K562 (cell line): ENCODE results near the gene KCNH3. TPM values are rescaled to one million over a fixed set of nuclear protein-coding genes. Genes with fewer than 3 reads are reported as not detected.

Experiments used
- ATAC-seq: fragments of 200-7000 bp; cut with Tn5 transposase; 3 replicates; pipeline ENCODE4 v1.9.1; 2020; ENCODE audit warnings: moderate library complexity
- BruUV-seq: library from RNA; stranded (reverse); fragments of 400-500 nt; replicated peaks from 2 replicates; lab custom pipeline; 2021; lab: Mats Ljungman, UMichigan
- CTCF ChIA-PET: fragments of 300-600 bp; formaldehyde crosslinking; extraction: SDS; loops from one replicate; lab custom pipeline; 2021; ENCODE audit warnings: low intra/inter-chr PET ratio; lab: Yijun Ruan, JAX
- POLR2A ChIA-PET: fragments of 300-600, 350-650 bp; sonication (Branson Sonifier 250); formaldehyde crosslinking; extraction: SDS; loops from one replicate; lab custom pipeline; 2021; ENCODE audit warnings: antibody characterized with exemption, inconsistent platforms; lab: Yijun Ruan, JAX
- DNase-seq, 4 experiments: peaks; one replicate each; pipeline versions ENCODE4 v3.0.0 to v3.0.0-alpha.2; 2011 to 2018; ENCODE audit warnings: low spot score in 3 of 4, mixed read lengths in 3 of 4; ENCODE audit errors: extremely low read depth in 1 of 4
- FAIRE-seq: peaks from 2 replicates; lab custom pipeline; 2011; peaks lifted over from hg19 to GRCh38; lab: Jason Lieb, UNC
- H2AFZ ChIP-seq: 2 replicates; pipeline ENCODE4 v1.6.0; 2011; ENCODE audit warnings: low read depth, low read length, control low read depth, inconsistent platforms
- H3K27ac ChIP-seq: fragments of 200-600 bp; 3 replicates; pipeline ENCODE4 v1.8.0; 2011; ENCODE audit warnings: low read depth, mild to moderate bottlenecking, control low read depth, inconsistent platforms, low read length, moderate library complexity, mixed read lengths; ENCODE audit errors: extremely low read depth
- H3K27me3 ChIP-seq, 2 experiments: fragments of 300-600 bp in 1 of 2; 2 replicates in 1 of 2; 3 replicates in 1 of 2; pipeline versions ENCODE4 v1.6.0 to v1.8.0; 2011; ENCODE audit warnings: inconsistent platforms in 2 of 2, low read length in 2 of 2, mild to moderate bottlenecking in 1 of 2, mixed read lengths in 1 of 2, moderate library complexity in 1 of 2; ENCODE audit not compliant: control insufficient read depth in 2 of 2, insufficient read depth in 2 of 2
- H3K36me3 ChIP-seq: fragments of 300-600 bp; 3 replicates; pipeline ENCODE4 v1.8.0; 2011; ENCODE audit warnings: mild to moderate bottlenecking, low read length, inconsistent platforms; ENCODE audit not compliant: control insufficient read depth, insufficient read depth
- H3K4me1 ChIP-seq, 2 experiments: fragments of 200-600 bp in 1 of 2; replicated peaks in 1 of 2; 2 replicates in 1 of 2; 3 replicates in 1 of 2; pipeline versions ENCODE4 v1.5.1 to v1.8.0; 2011; ENCODE audit warnings: inconsistent platforms in 2 of 2, low read length in 2 of 2, mild to moderate bottlenecking in 1 of 2, mixed read lengths in 1 of 2, moderate library complexity in 1 of 2; ENCODE audit not compliant: control insufficient read depth in 2 of 2, insufficient read depth in 2 of 2
- H3K4me2 ChIP-seq: 2 replicates; pipeline ENCODE4 v1.6.1; 2011; ENCODE audit warnings: low read length, control low read depth, inconsistent platforms, mixed read lengths; ENCODE audit not compliant: insufficient read depth
- H3K4me3 ChIP-seq: fragments of 200-600 bp; sonication (generic), shearing (Covaris generic); 2 replicates; pipeline ENCODE4 v1.5.1; 2016; ENCODE audit warnings: control low read depth, inconsistent platforms
- H3K79me2 ChIP-seq: fragments of 200-600 bp; 3 replicates; pipeline ENCODE4 v1.8.0; 2011; ENCODE audit warnings: low read length, inconsistent platforms; ENCODE audit not compliant: control insufficient read depth, insufficient read depth
- H3K9ac ChIP-seq, 2 experiments: 2 replicates each; pipeline versions ENCODE4 v1.6.0 to v1.6.1; 2011; ENCODE audit warnings: low read depth in 2 of 2, low read length in 2 of 2, control low read depth in 1 of 2, inconsistent platforms in 1 of 2, mild to moderate bottlenecking in 1 of 2, mixed read lengths in 1 of 2; ENCODE audit not compliant: insufficient read depth in 1 of 2
- H3K9me1 ChIP-seq: one replicate; pipeline ENCODE4 v1.6.0; 2011; ENCODE audit warnings: inconsistent platforms, mild to moderate bottlenecking, low read length, moderate library complexity; ENCODE audit not compliant: control insufficient read depth, insufficient read depth
- H3K9me3 ChIP-seq: replicated peaks from 2 replicates; pipeline ENCODE4 v1.5.1; 2011; ENCODE audit warnings: low read depth, low read length, inconsistent platforms; ENCODE audit not compliant: control insufficient read depth, insufficient read depth
- H4K20me1 ChIP-seq: replicated peaks from 2 replicates; pipeline ENCODE4 v1.6.1; 2011; ENCODE audit warnings: low read length, inconsistent platforms, mixed read lengths; ENCODE audit not compliant: control insufficient read depth, insufficient read depth
- GATAD2B ChIP-seq: fragments of 450-650 bp; IDR thresholded peaks from 2 replicates; pipeline ENCODE4 v1.6.1; 2017; ENCODE audit warnings: mild to moderate bottlenecking, borderline replicate concordance
- HIVEP1 ChIP-seq: fragments of 250-450 bp; sonication (Bioruptor Pico); IDR thresholded peaks from 2 replicates; pipeline ENCODE4 v1.4.0; 2020; ENCODE audit warnings: mild to moderate bottlenecking
- JUNB ChIP-seq: fragments of 450-650 bp; formaldehyde crosslinking; conservative IDR thresholded peaks from 2 replicates; pipeline ENCODE4 v1.4.0; 2020; ENCODE audit warnings: mild to moderate bottlenecking
- NCOA4 ChIP-seq: fragments of 450-650 bp; IDR thresholded peaks from 2 replicates; pipeline ENCODE4 v1.6.1; 2018; ENCODE audit warnings: mild to moderate bottlenecking; ENCODE audit not compliant: partially characterized antibody
- NFIC ChIP-seq: fragments of 450-650 bp; IDR thresholded peaks from 2 replicates; pipeline ENCODE4 v1.6.1; 2017; ENCODE audit warnings: mild to moderate bottlenecking, inconsistent platforms
- NR3C1 ChIP-seq: sonication (generic); formaldehyde crosslinking; IDR thresholded peaks from 2 replicates; pipeline ENCODE4 v1.8.1; 2022; ENCODE audit warnings: missing genetic modification reagents
- TFAM ChIP-seq: fragments of 250-450 bp; sonication (Bioruptor Pico); conservative IDR thresholded peaks from 2 replicates; pipeline ENCODE4 v1.5.0; 2021; ENCODE audit warnings: mild to moderate bottlenecking, moderate library complexity
- ZBTB33 ChIP-seq: sonication (generic); formaldehyde crosslinking; IDR thresholded peaks from 2 replicates; pipeline ENCODE4 v1.8.1; 2023; ENCODE audit warnings: mild to moderate bottlenecking, missing genetic modification reagents
- ZHX1 ChIP-seq: fragments of 150-350 bp; conservative IDR thresholded peaks from 2 replicates; pipeline ENCODE4 v1.6.1; 2014; ENCODE audit warnings: low read length
- ZNF146 ChIP-seq: IDR thresholded peaks from one replicate; pipeline ENCODE4 v1.6.1; 2018; ENCODE audit warnings: missing compliant biosample characterization; ENCODE audit not compliant: unreplicated experiment
- WGBS: fragments of 100-300 bp; shearing (Covaris generic); methylation state at CpG from one replicate; pipeline ENCODE4 v1.1.6; 2016; ENCODE audit warnings: low coverage, mixed read lengths; ENCODE audit not compliant: insufficient coverage; ENCODE audit errors: missing lambda C conversion rate; 5-methylcytosine and 5-hydroxymethylcytosine counted together
- in situ Hi-C: fragments of 300-500 bp; cut with MboI; formaldehyde crosslinking; loops from 4 replicates; pipeline ENCODE4 v1.15.0; 2018; ENCODE audit warnings: inconsistent platforms, mixed read lengths
- intact Hi-C: fragments of 100-400 bp; cut with micrococcal nuclease; formaldehyde crosslinking; loops from 2 replicates; pipeline ENCODE4 v1.14.2; 2022
- polyA plus RNA-seq, 8 experiments: library from polyadenylated mRNA; depleted of rRNA in 4 of 8; stranded (reverse) in 5 of 8; unstranded in 3 of 8; fragments of >200 nt; fragmentation: Nextera tagmentation in 2 of 8; fragmentation: Illumina TruSeq in 1 of 8; extraction: Ambion mirVana in 2 of 8; extraction: Trizol in 1 of 8; gene quantifications; 2 replicates each; pipeline versions ENCODE4 v1.2.1 to v1.2.3, GENCODE V29; 2011 to 2014; ENCODE audit warnings: inconsistent platforms in 1 of 8, missing spikeins in 1 of 8
- total RNA-seq, 7 experiments: library from RNA; depleted of rRNA in 6 of 7; stranded (reverse); fragments of >200 nt in 6 of 7; fragmentation: Illumina TruSeq in 2 of 7; extraction: Trizol in 2 of 7; gene quantifications; 2 replicates each; pipeline versions ENCODE4 v1.2.1 to v1.2.3, GENCODE V29; 2011 to 2021; ENCODE audit warnings: low replicate concordance in 1 of 7
- TF ChIP-seq, protein P1 (sequence below): fragments of 250-450 bp; sonication (Bioruptor Pico); IDR thresholded peaks from 2 replicates; pipeline ENCODE4 v1.4.0; 2020; ENCODE audit warnings: borderline replicate concordance
- TF ChIP-seq, protein P2 (sequence below): fragments of 450-650 bp; conservative IDR thresholded peaks from 2 replicates; pipeline ENCODE4 v1.6.1; 2016; ENCODE audit warnings: missing genetic modification characterization, low read depth, mild to moderate bottlenecking, missing compliant biosample characterization, moderate library complexity
- TF ChIP-seq, protein P3 (sequence below): IDR thresholded peaks from 2 replicates; pipeline ENCODE4 v1.6.1; 2011; ENCODE audit not compliant: insufficient read length; ENCODE audit errors: extremely low read depth

The KCNH3 gene
- total and polyA plus RNA-seq, 9 of the 15 experiments (the other 6 are each of a cell fraction or from before 2014, with no cell fraction given), result 0.01 to 0.09 TPM; not detected in 7

GRCh38 chr12:49562233-49562632 is 23.4 kb downstream of the KCNH3 start:
- no peak for ATAC-seq
- no peaks in the 10 kb centered on the region for H3K27me3 ChIP-seq
- H3K9me3 ChIP-seq, result no peaks in the 10 kb centered on the region
- H3K79me2 ChIP-seq, result peaks cover 11% of the 10 kb centered on the region
- no peaks in the 10 kb centered on the region for H4K20me1 ChIP-seq
- in situ Hi-C loops, result no loop called here
- WGBS, result 85% methylated on average over 6 of the region's 6 CpGs
- BruUV-seq, result no TSS peak
- H3K4me3 ChIP-seq, result no peak overlapping the region
- intact Hi-C loops, result no loop called here
- POLR2A ChIA-PET, result interaction anchor here (1.0 to 2.3 kb wide), 5 partner anchors 8 to 16 kb away, joined by 3 to 10 read pairs (median 3); no protein-coding TSS in a partner anchor
- no peak for FAIRE-seq
- H3K4me2 ChIP-seq, result no peak overlapping the region
- no peaks in the 10 kb centered on the region for H3K9me1 ChIP-seq
- CTCF ChIA-PET, result no interaction called here
- peaks cover 5 to 16% of the 10 kb centered on the region in 2 experiments; a peak in 3 of 5 replicates for H3K4me1 ChIP-seq
- H3K36me3 ChIP-seq, result peaks cover 89% of the 10 kb centered on the region; the same call in 2 of the 3 replicates
- DNase-seq, result no peak
- no peak overlapping the region for H3K9ac ChIP-seq
- H3K27ac ChIP-seq, result no peak overlapping the region
- no peak overlapping the region for H2AFZ ChIP-seq
- TF ChIP-seq, protein P1, sequence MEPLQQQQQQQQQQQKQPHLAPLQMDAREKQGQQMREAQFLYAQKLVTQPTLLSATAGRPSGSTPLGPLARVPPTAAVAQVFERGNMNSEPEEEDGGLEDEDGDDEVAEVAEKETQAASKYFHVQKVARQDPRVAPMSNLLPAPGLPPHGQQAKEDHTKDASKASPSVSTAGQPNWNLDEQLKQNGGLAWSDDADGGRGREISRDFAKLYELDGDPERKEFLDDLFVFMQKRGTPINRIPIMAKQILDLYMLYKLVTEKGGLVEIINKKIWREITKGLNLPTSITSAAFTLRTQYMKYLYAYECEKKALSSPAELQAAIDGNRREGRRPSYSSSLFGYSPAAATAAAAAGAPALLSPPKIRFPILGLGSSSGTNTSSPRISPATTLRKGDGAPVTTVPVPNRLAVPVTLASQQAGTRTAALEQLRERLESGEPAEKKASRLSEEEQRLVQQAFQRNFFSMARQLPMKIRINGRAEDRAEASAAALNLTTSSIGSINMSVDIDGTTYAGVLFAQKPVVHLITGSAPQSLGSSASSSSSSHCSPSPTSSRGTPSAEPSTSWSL (CRISPR knock-in tag), result no peak
- TF ChIP-seq HIVEP1 (CRISPR knock-in tag), result no peak
- TF ChIP-seq, protein P2, sequence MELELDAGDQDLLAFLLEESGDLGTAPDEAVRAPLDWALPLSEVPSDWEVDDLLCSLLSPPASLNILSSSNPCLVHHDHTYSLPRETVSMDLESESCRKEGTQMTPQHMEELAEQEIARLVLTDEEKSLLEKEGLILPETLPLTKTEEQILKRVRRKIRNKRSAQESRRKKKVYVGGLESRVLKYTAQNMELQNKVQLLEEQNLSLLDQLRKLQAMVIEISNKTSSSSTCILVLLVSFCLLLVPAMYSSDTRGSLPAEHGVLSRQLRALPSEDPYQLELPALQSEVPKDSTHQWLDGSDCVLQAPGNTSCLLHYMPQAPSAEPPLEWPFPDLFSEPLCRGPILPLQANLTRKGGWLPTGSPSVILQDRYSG (tag), result no peak
- TF ChIP-seq, protein P3, sequence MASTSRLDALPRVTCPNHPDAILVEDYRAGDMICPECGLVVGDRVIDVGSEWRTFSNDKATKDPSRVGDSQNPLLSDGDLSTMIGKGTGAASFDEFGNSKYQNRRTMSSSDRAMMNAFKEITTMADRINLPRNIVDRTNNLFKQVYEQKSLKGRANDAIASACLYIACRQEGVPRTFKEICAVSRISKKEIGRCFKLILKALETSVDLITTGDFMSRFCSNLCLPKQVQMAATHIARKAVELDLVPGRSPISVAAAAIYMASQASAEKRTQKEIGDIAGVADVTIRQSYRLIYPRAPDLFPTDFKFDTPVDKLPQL, result no peak
- TF ChIP-seq ZNF146 (CRISPR knock-in tag), result no peak
- TF ChIP-seq TFAM (CRISPR knock-in tag), result no peak
- TF ChIP-seq NFIC, result no peak
- TF ChIP-seq NCOA4, result no peak
- TF ChIP-seq ZBTB33 (CRISPR knock-in tag), result no peak
- TF ChIP-seq GATAD2B, result no peak
- TF ChIP-seq ZHX1, result no peak
- TF ChIP-seq NR3C1, result no peak
- TF ChIP-seq JUNB, result no peak
